HCT116 (cell line): ENCODE data around the gene AGPAT3.
A peak's percentile ranks its signal among the peaks of the same experiment; 100 is the strongest.

Experiments used
- ATF3 ChIP-seq: IDR thresholded peaks from 2 replicates; pipeline ENCODE4 v1.6.1; 2012
- CTCF ChIP-seq, 3 experiments: fragments of 200-600 bp in 1 of 3; sonication (generic) in 1 of 3; IDR thresholded peaks in 2 of 3; conservative IDR thresholded peaks in 1 of 3; 2 replicates each; pipeline ENCODE4 v1.5.1; 2012 to 2017; ENCODE audit warnings: low read depth in 2 of 3, low read length in 2 of 3, antibody characterized with exemption in 1 of 3, borderline replicate concordance in 1 of 3, control low read depth in 1 of 3, mild to moderate bottlenecking in 1 of 3, mixed read lengths in 1 of 3, mixed run types in 1 of 3, moderate library complexity in 1 of 3; ENCODE audit not compliant: insufficient read depth in 1 of 3
- MAX ChIP-seq: IDR thresholded peaks from 2 replicates; pipeline ENCODE4 v1.6.1; 2012

- TF ChIP-seq CTCF (IDR thresholded peaks at IDR 0.05 in 2 of 3, conservative IDR thresholded peaks at IDR 0.05 in 1 of 3; ENCODE audit: borderline replicate concordance in 1 of 3, insufficient read depth in 1 of 3, low read depth in 2 of 3, low read length in 2 of 3) (peak in 2 of 3 experiments; percentile 19 to 25; a peak in 1 of 6 replicates), MAX (peak; percentile 33; the same call in 1 of the 2 replicates), ATF3 (no peak)
These were observed 52.7 kb downstream of the AGPAT3 start for GRCh38 chr21:43917515-43918384.
